HepG2 (cell line): ENCODE data around the gene ATP6V0E1. TPM values are rescaled to one million over a fixed set of nuclear protein-coding genes. Genes with fewer than 3 reads are reported as not detected.

ENCODE experiments used
- ATAC-seq: fragments of 200-7000 bp; cut with Tn5 transposase; 3 replicates; pipeline ENCODE4 v1.9.1; 2020; ENCODE audit warnings: mild to moderate bottlenecking, moderate library complexity
- BruUV-seq: library from RNA; stranded (reverse); fragments of 400-500 nt; replicated peaks from 2 replicates; lab custom pipeline; 2021; lab: Mats Ljungman, UMichigan
- CTCF ChIA-PET: fragments of 300-600 bp; formaldehyde crosslinking; extraction: SDS; loops from one replicate; lab custom pipeline; 2021; ENCODE audit warnings: low total read pairs, inconsistent platforms, low intra/inter-chr PET ratio; lab: Yijun Ruan, JAX
- POLR2A ChIA-PET: fragments of 350-600 bp; sonication (Branson Sonifier 250); formaldehyde crosslinking; loops from one replicate; lab custom pipeline; 2020; ENCODE audit warnings: antibody characterized with exemption, inconsistent platforms; lab: Yijun Ruan, JAX
- DNase-seq: peaks from one replicate; pipeline ENCODE4 v3.0.0-alpha.2; 2015; ENCODE audit warnings: low spot score
- FAIRE-seq: peaks from 3 replicates; lab custom pipeline; 2011; peaks lifted over from hg19 to GRCh38; lab: Jason Lieb, UNC
- H2AFZ ChIP-seq: one replicate; pipeline ENCODE4 v1.6.1; 2011; ENCODE audit warnings: low read length, inconsistent platforms
- H3K27ac ChIP-seq: fragments of 300-600 bp; 3 replicates; pipeline ENCODE4 v1.8.0; 2011; ENCODE audit warnings: mixed run types, mild to moderate bottlenecking, mixed read lengths, low read length, inconsistent platforms; ENCODE audit not compliant: insufficient read depth; ENCODE audit errors: extremely low read length
- H3K27me3 ChIP-seq, 2 experiments: fragments of 200-600 bp in 1 of 2; 2 replicates in 1 of 2; 3 replicates in 1 of 2; pipeline versions ENCODE4 v1.6.0 to v1.8.0; 2011; ENCODE audit warnings: low read length in 2 of 2, mild to moderate bottlenecking in 2 of 2, moderate library complexity in 2 of 2, inconsistent platforms in 1 of 2; ENCODE audit not compliant: insufficient read depth in 2 of 2, control insufficient read depth in 1 of 2
- H3K36me3 ChIP-seq, 2 experiments: fragments of 200-600 bp in 1 of 2; replicated peaks in 1 of 2; 2 replicates in 1 of 2; 3 replicates in 1 of 2; pipeline versions ENCODE4 v1.5.1 to v1.8.0; 2011; ENCODE audit warnings: low read length in 2 of 2, inconsistent platforms in 1 of 2; ENCODE audit not compliant: insufficient read depth in 2 of 2, control insufficient read depth in 1 of 2
- H3K4me1 ChIP-seq: 2 replicates; pipeline ENCODE4 v1.5.1; 2012; ENCODE audit warnings: low read length, inconsistent platforms; ENCODE audit not compliant: insufficient read depth
- H3K4me2 ChIP-seq: 2 replicates; pipeline ENCODE4 v1.6.0; 2011; ENCODE audit warnings: low read depth, low read length, inconsistent platforms
- H3K4me3 ChIP-seq, 3 experiments: fragments of 200-600 bp in 1 of 3; sonication (generic), shearing (Covaris generic) in 1 of 3; replicated peaks in 1 of 3; 2 replicates each; pipeline ENCODE4 v1.5.1; 2011 to 2016; ENCODE audit warnings: low read length in 3 of 3, inconsistent platforms in 2 of 3, low read depth in 2 of 3, mild to moderate bottlenecking in 2 of 3, control low read depth in 1 of 3, mixed read lengths in 1 of 3; ENCODE audit not compliant: insufficient read depth in 1 of 3
- H3K79me2 ChIP-seq: one replicate; pipeline ENCODE4 v1.6.1; 2011; ENCODE audit warnings: low read length, inconsistent platforms; ENCODE audit not compliant: insufficient read depth
- H3K9ac ChIP-seq: 2 replicates; pipeline ENCODE4 v1.6.0; 2011; ENCODE audit warnings: mild to moderate bottlenecking, low read depth, low read length, inconsistent platforms; ENCODE audit not compliant: insufficient read depth
- H3K9me3 ChIP-seq: 2 replicates; pipeline ENCODE4 v1.5.1; 2012; ENCODE audit warnings: mild to moderate bottlenecking, low read length
- H4K20me1 ChIP-seq: 2 replicates; pipeline ENCODE4 v1.6.0; 2011; ENCODE audit warnings: inconsistent platforms, mild to moderate bottlenecking, low read length, moderate library complexity; ENCODE audit not compliant: insufficient read depth
- CEBPG ChIP-seq: IDR thresholded peaks from 2 replicates; pipeline ENCODE4 v1.6.1; 2016
- JUND ChIP-seq: sonication (generic); formaldehyde crosslinking; IDR thresholded peaks from 2 replicates; pipeline ENCODE4 v1.8.0; 2022; ENCODE audit warnings: mild to moderate bottlenecking, missing genetic modification reagents
- KDM1A ChIP-seq: IDR thresholded peaks from 2 replicates; pipeline ENCODE4 v1.6.1; 2016; ENCODE audit warnings: missing compliant biosample characterization
- NFKB2 ChIP-seq: sonication (generic); formaldehyde crosslinking; IDR thresholded peaks from 2 replicates; pipeline ENCODE4 v1.4.0; 2020; ENCODE audit warnings: missing genetic modification reagents, borderline replicate concordance
- RFXAP ChIP-seq: sonication (generic); formaldehyde crosslinking; IDR thresholded peaks from 2 replicates; pipeline ENCODE4 v1.4.0; 2020; ENCODE audit warnings: missing genetic modification reagents, borderline replicate concordance
- SMAD1 ChIP-seq: sonication (generic); formaldehyde crosslinking; IDR thresholded peaks from 2 replicates; pipeline ENCODE4 v1.4.0; 2020; ENCODE audit warnings: missing genetic modification reagents, low read depth, mild to moderate bottlenecking, borderline replicate concordance
- SPEN ChIP-seq: sonication (generic); formaldehyde crosslinking; IDR thresholded peaks from 2 replicates; pipeline ENCODE4 v1.5.1; 2020; ENCODE audit warnings: low read depth, mild to moderate bottlenecking, missing genetic modification reagents
- ZFP37 ChIP-seq: sonication (generic); formaldehyde crosslinking; IDR thresholded peaks from 2 replicates; pipeline ENCODE4 v1.4.0; 2020; ENCODE audit warnings: missing genetic modification reagents, borderline replicate concordance
- ZMYM2 ChIP-seq: sonication (generic); formaldehyde crosslinking; IDR thresholded peaks from 2 replicates; pipeline ENCODE4 v1.8.0; 2022; ENCODE audit warnings: mild to moderate bottlenecking, missing genetic modification reagents
- ZNF24 ChIP-seq: fragments of 450-650 bp; IDR thresholded peaks from 2 replicates; pipeline ENCODE4 v1.6.1; 2017; ENCODE audit warnings: antibody characterized with exemption, mild to moderate bottlenecking
- ZNF430 ChIP-seq: sonication (generic); formaldehyde crosslinking; IDR thresholded peaks from 2 replicates; pipeline ENCODE4 v1.9.0; 2021; ENCODE audit warnings: mild to moderate bottlenecking, missing genetic modification reagents
- ZNF768 ChIP-seq: sonication (generic); formaldehyde crosslinking; IDR thresholded peaks from 2 replicates; pipeline ENCODE4 v1.4.0; 2020; ENCODE audit warnings: missing genetic modification reagents
- ZNF878 ChIP-seq: sonication (generic); formaldehyde crosslinking; IDR thresholded peaks from 2 replicates; pipeline ENCODE4 v1.8.1; 2023; ENCODE audit warnings: mild to moderate bottlenecking, missing genetic modification reagents, moderate library complexity
- WGBS: methylation state at CpG from one replicate; pipeline ENCODE4 v1.1.6; 2017; ENCODE audit warnings: low lambda C conversion rate; 5-methylcytosine and 5-hydroxymethylcytosine counted together
- in situ Hi-C: cut with HindIII; loops from 2 replicates; pipeline ENCODE4 v1.10.0; 2017; ENCODE audit warnings: low pct_unique_long_range_greater_than_20kb; ENCODE audit not compliant: extremely low pct_ligation_motif_present
- intact Hi-C: fragments of 100-400 bp; cut with micrococcal nuclease; formaldehyde crosslinking; loops from one replicate; pipeline ENCODE4 v1.10.0; 2022; ENCODE audit not compliant: unreplicated experiment
- polyA plus RNA-seq, 8 experiments: library from polyadenylated mRNA; depleted of rRNA in 3 of 8; stranded (reverse) in 7 of 8; unstranded in 1 of 8; fragments of >200 nt; fragmentation: Illumina TruSeq in 4 of 8; extraction: Trizol in 4 of 8; gene quantifications; 2 replicates each; pipeline versions ENCODE4 v1.2.1 to v1.2.3, GENCODE V29; 2011 to 2016; ENCODE audit warnings: low read depth in 4 of 8, missing spikeins in 1 of 8, mixed read lengths in 1 of 8; ENCODE audit not compliant: insufficient read depth in 1 of 8
- total RNA-seq, 5 experiments: library from RNA; depleted of rRNA; stranded (reverse); fragments of >200 nt; fragmentation: Illumina TruSeq; extraction: Trizol; gene quantifications; 2 replicates each; pipeline ENCODE4 v1.2.3, GENCODE V29; 2016; ENCODE audit warnings: low read depth in 1 of 5
- TF ChIP-seq, protein P1 (sequence below): sonication (generic); formaldehyde crosslinking; IDR thresholded peaks from 2 replicates; pipeline ENCODE4 v1.5.0; 2020; ENCODE audit warnings: missing genetic modification reagents, mild to moderate bottlenecking, borderline replicate concordance
- TF ChIP-seq, protein P2 (sequence below): sonication (generic); formaldehyde crosslinking; IDR thresholded peaks from 2 replicates; pipeline ENCODE4 v1.5.0; 2020; ENCODE audit warnings: mild to moderate bottlenecking, missing genetic modification reagents
- TF ChIP-seq, protein P3 (sequence below): sonication (generic); formaldehyde crosslinking; IDR thresholded peaks from 2 replicates; pipeline ENCODE4 v1.5.0; 2020; ENCODE audit warnings: missing genetic modification reagents

The ATP6V0E1 gene
- total and polyA plus RNA-seq, 2 of the 13 experiments (the other 11 are each of a cell fraction or from before 2014, with no cell fraction given): 143 to 215 TPM

DNA sequence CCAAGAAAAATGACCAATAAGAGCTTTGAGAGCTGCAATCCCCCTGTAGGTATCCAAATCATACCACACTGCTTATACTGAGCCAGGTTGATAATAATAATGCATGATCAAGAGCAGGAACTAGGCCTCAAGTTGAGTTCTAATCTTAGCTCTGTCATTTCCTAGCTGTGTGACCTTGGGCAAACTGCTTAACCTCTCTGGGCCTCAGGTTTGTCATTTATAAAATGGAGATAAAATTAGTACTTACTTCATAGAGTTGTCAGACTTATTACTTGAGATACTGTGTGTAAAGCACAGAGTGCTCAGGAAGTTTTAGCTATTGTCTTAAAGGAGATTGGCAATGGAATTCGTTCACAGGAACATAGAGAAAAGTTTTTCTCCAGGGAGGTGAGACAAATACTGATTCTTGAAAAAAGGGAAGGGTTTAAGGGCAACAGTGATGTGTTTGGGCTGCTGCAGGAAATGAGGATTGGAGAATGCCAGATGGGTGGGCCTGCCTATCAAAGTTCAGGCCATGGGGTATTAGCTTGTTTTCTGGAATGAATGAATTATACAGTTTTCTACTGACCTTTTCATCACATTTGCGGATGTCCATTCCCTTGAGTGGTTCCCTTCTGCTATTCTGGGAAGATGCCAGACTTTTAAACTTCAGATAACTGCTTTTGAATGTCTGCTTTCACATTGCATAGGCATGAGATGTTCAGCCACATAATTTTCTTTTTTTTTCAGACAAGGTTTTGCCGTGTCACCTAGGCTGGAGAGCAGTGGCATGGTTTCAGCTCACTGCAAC, 10.2 kb upstream of the ATP6V0E1 start (continued):
- TF ChIP-seq RFXAP (no peak), SMAD1 (no peak), KDM1A (CRISPR knock-in tag) (0 out of 2 replicates have a peak, but pooled peaks have one; percentile 34), ZNF878 (CRISPR knock-in tag) (no peak), CEBPG (CRISPR knock-in tag) (no peak), ZNF768 (CRISPR knock-in tag) (peak; percentile 85; the same call in 1 of the 2 replicates), ZMYM2 (no peak)

DNA sequence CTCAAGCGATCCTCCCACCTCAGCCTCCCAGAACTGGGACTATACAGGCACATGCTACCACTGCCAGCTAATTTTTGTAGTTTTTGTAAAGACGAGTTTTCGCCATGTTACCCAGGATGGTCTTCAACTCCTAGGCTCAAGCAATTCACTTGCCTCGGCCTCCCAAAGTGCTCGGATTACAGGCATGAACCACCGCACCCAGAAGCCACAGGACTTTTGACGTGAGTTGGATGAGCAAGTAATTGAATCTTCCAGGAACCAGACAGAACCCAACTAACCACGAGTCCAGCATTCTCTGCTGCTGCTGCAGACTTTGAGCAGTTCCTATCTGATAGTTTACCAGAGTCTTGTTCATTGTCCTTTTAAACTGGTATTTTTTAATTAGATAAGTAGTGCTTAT, 9.6 kb upstream of the ATP6V0E1 start:
- DNase-seq (no peak), FAIRE-seq (no peak), ATAC-seq (no peak)
- Histone ChIP-seq H3K4me3 (no peak overlapping the region), H3K36me3 (0 out of 5 replicates have a peak, but pooled peaks cover 1 to 11% of the 10 kb centered on the region in 2 experiments), H3K4me2 (no peak overlapping the region), H2AFZ (no peak overlapping the region), H3K27me3 (no peaks in the 10 kb centered on the region), H4K20me1 (no peaks in the 10 kb centered on the region), H3K9ac (no peak overlapping the region), H3K27ac (no peak overlapping the region), H3K79me2 (no peaks in the 10 kb centered on the region), H3K4me1 (peaks cover 23% of the 10 kb centered on the region), H3K9me3 (no peaks in the 10 kb centered on the region)
- 33% methylated on average over 8 of the region's 8 CpGs for WGBS
- ChIA-PET CTCF (no interaction called here), POLR2A (interaction anchor here (1.8 kb wide), 1 partner anchor 10 kb away, joined by 7 read pairs; the partner anchor contains the start of gene ATP6V0E1)
- TF ChIP-seq JUND (no peak), NFKB2 (CRISPR knock-in tag) (no peak), ZFP37 (CRISPR knock-in tag) (no peak), ZNF430 (CRISPR knock-in tag) (no peak), SPEN (CRISPR knock-in tag) (no peak), ZNF24 (no peak)
- TF ChIP-seq, protein P1, sequence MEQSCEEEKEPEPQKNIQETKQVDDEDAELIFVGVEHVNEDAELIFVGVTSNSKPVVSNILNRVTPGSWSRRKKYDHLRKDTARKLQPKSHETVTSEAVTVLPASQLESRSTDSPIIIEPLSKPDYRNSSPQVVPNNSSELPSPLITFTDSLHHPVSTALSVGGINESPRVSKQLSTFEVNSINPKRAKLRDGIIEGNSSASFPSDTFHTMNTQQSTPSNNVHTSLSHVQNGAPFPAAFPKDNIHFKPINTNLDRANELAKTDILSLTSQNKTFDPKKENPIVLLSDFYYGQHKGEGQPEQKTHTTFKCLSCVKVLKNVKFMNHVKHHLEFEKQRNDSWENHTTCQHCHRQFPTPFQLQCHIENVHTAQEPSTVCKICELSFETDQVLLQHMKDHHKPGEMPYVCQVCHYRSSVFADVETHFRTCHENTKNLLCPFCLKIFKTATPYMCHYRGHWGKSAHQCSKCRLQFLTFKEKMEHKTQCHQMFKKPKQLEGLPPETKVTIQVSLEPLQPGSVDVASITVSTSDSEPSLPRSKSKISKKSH (CRISPR knock-in tag): no peak
- TF ChIP-seq, protein P2, sequence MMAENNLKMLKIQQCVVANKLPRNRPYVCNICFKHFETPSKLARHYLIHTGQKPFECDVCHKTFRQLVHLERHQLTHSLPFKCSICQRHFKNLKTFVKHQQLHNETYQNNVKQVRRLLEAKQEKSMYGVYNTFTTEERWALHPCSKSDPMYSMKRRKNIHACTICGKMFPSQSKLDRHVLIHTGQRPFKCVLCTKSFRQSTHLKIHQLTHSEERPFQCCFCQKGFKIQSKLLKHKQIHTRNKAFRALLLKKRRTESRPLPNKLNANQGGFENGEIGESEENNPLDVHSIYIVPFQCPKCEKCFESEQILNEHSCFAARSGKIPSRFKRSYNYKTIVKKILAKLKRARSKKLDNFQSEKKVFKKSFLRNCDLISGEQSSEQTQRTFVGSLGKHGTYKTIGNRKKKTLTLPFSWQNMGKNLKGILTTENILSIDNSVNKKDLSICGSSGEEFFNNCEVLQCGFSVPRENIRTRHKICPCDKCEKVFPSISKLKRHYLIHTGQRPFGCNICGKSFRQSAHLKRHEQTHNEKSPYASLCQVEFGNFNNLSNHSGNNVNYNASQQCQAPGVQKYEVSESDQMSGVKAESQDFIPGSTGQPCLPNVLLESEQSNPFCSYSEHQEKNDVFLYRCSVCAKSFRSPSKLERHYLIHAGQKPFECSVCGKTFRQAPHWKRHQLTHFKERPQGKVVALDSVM (CRISPR knock-in tag): 0 out of 2 replicates have a peak, but pooled peaks have one; percentile 36
- TF ChIP-seq, protein P3, sequence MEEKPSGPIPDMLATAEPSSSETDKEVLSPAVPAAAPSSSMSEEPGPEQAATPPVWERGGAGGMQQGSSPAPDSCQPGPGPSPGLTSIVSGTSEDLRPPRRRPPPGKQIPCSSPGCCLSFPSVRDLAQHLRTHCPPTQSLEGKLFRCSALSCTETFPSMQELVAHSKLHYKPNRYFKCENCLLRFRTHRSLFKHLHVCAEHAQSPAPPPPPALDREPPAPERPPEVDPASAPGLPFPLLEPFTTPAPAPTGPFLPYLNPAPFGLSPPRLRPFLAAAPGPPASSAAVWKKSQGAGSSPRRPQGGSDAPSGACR (CRISPR knock-in tag): no peak
- in situ Hi-C loops: no loop called here
- intact Hi-C loops: no loop called here
- BruUV-seq: no TSS peak
